K562 (cell line): ENCODE results near the gene BOD1L2. TPM values are rescaled to one million over a fixed set of nuclear protein-coding genes. Genes with fewer than 3 reads are reported as not detected.

Experiments used
- ATAC-seq: fragments of 200-7000 bp; cut with Tn5 transposase; 3 replicates; pipeline ENCODE4 v1.9.1; 2020; ENCODE audit warnings: moderate library complexity
- BruUV-seq: library from RNA; stranded (reverse); fragments of 400-500 nt; replicated peaks from 2 replicates; lab custom pipeline; 2021; lab: Mats Ljungman, UMichigan
- CTCF ChIA-PET: fragments of 300-600 bp; formaldehyde crosslinking; extraction: SDS; loops from one replicate; lab custom pipeline; 2021; ENCODE audit warnings: low intra/inter-chr PET ratio; lab: Yijun Ruan, JAX
- POLR2A ChIA-PET: fragments of 300-600, 350-650 bp; sonication (Branson Sonifier 250); formaldehyde crosslinking; extraction: SDS; loops from one replicate; lab custom pipeline; 2021; ENCODE audit warnings: antibody characterized with exemption, inconsistent platforms; lab: Yijun Ruan, JAX
- DNase-seq, 4 experiments: peaks; one replicate each; pipeline versions ENCODE4 v3.0.0 to v3.0.0-alpha.2; 2011 to 2018; ENCODE audit warnings: low spot score in 3 of 4, mixed read lengths in 3 of 4; ENCODE audit errors: extremely low read depth in 1 of 4
- FAIRE-seq: peaks from 2 replicates; lab custom pipeline; 2011; peaks lifted over from hg19 to GRCh38; lab: Jason Lieb, UNC
- H2AFZ ChIP-seq: 2 replicates; pipeline ENCODE4 v1.6.0; 2011; ENCODE audit warnings: low read depth, low read length, control low read depth, inconsistent platforms
- H3K27ac ChIP-seq: fragments of 200-600 bp; 3 replicates; pipeline ENCODE4 v1.8.0; 2011; ENCODE audit warnings: low read depth, mild to moderate bottlenecking, control low read depth, inconsistent platforms, low read length, moderate library complexity, mixed read lengths; ENCODE audit errors: extremely low read depth
- H3K27me3 ChIP-seq, 2 experiments: fragments of 300-600 bp in 1 of 2; 2 replicates in 1 of 2; 3 replicates in 1 of 2; pipeline versions ENCODE4 v1.6.0 to v1.8.0; 2011; ENCODE audit warnings: inconsistent platforms in 2 of 2, low read length in 2 of 2, mild to moderate bottlenecking in 1 of 2, mixed read lengths in 1 of 2, moderate library complexity in 1 of 2; ENCODE audit not compliant: control insufficient read depth in 2 of 2, insufficient read depth in 2 of 2
- H3K36me3 ChIP-seq: fragments of 300-600 bp; 3 replicates; pipeline ENCODE4 v1.8.0; 2011; ENCODE audit warnings: mild to moderate bottlenecking, low read length, inconsistent platforms; ENCODE audit not compliant: control insufficient read depth, insufficient read depth
- H3K4me1 ChIP-seq, 2 experiments: fragments of 200-600 bp in 1 of 2; replicated peaks in 1 of 2; 2 replicates in 1 of 2; 3 replicates in 1 of 2; pipeline versions ENCODE4 v1.5.1 to v1.8.0; 2011; ENCODE audit warnings: inconsistent platforms in 2 of 2, low read length in 2 of 2, mild to moderate bottlenecking in 1 of 2, mixed read lengths in 1 of 2, moderate library complexity in 1 of 2; ENCODE audit not compliant: control insufficient read depth in 2 of 2, insufficient read depth in 2 of 2
- H3K4me2 ChIP-seq: 2 replicates; pipeline ENCODE4 v1.6.1; 2011; ENCODE audit warnings: low read length, control low read depth, inconsistent platforms, mixed read lengths; ENCODE audit not compliant: insufficient read depth
- H3K4me3 ChIP-seq: fragments of 200-600 bp; sonication (generic), shearing (Covaris generic); 2 replicates; pipeline ENCODE4 v1.5.1; 2016; ENCODE audit warnings: control low read depth, inconsistent platforms
- H3K79me2 ChIP-seq: fragments of 200-600 bp; 3 replicates; pipeline ENCODE4 v1.8.0; 2011; ENCODE audit warnings: low read length, inconsistent platforms; ENCODE audit not compliant: control insufficient read depth, insufficient read depth
- H3K9ac ChIP-seq, 2 experiments: 2 replicates each; pipeline versions ENCODE4 v1.6.0 to v1.6.1; 2011; ENCODE audit warnings: low read depth in 2 of 2, low read length in 2 of 2, control low read depth in 1 of 2, inconsistent platforms in 1 of 2, mild to moderate bottlenecking in 1 of 2, mixed read lengths in 1 of 2; ENCODE audit not compliant: insufficient read depth in 1 of 2
- H3K9me1 ChIP-seq: one replicate; pipeline ENCODE4 v1.6.0; 2011; ENCODE audit warnings: inconsistent platforms, mild to moderate bottlenecking, low read length, moderate library complexity; ENCODE audit not compliant: control insufficient read depth, insufficient read depth
- H3K9me3 ChIP-seq: replicated peaks from 2 replicates; pipeline ENCODE4 v1.5.1; 2011; ENCODE audit warnings: low read depth, low read length, inconsistent platforms; ENCODE audit not compliant: control insufficient read depth, insufficient read depth
- H4K20me1 ChIP-seq: replicated peaks from 2 replicates; pipeline ENCODE4 v1.6.1; 2011; ENCODE audit warnings: low read length, inconsistent platforms, mixed read lengths; ENCODE audit not compliant: control insufficient read depth, insufficient read depth
- COPS2 ChIP-seq: fragments of 450-650 bp; conservative IDR thresholded peaks from 2 replicates; pipeline ENCODE4 v1.6.1; 2016; ENCODE audit warnings: mild to moderate bottlenecking, moderate library complexity
- KDM4B ChIP-seq, 2 experiments: fragments of 450-650 bp in 1 of 2; sonication (generic) in 1 of 2; IDR thresholded peaks; 2 replicates each; pipeline ENCODE4 v1.6.1; 2016 to 2017; ENCODE audit warnings: borderline replicate concordance in 2 of 2, antibody characterized with exemption in 1 of 2, low read depth in 1 of 2, mild to moderate bottlenecking in 1 of 2
- KLF13 ChIP-seq: fragments of 450-650 bp; IDR thresholded peaks from 2 replicates; pipeline ENCODE4 v1.6.1; 2016; ENCODE audit warnings: missing genetic modification characterization, low read depth, mild to moderate bottlenecking, missing compliant biosample characterization, moderate library complexity, borderline replicate concordance
- NFE2L1 ChIP-seq: fragments of 450-650 bp; IDR thresholded peaks from 2 replicates; pipeline ENCODE4 v1.6.1; 2016; ENCODE audit warnings: missing genetic modification characterization, low read depth, mild to moderate bottlenecking, missing compliant biosample characterization, moderate library complexity, borderline replicate concordance
- NFRKB ChIP-seq: fragments of 450-650 bp; IDR thresholded peaks from 2 replicates; pipeline ENCODE4 v1.6.1; 2016; ENCODE audit warnings: low read depth
- PHF21A ChIP-seq: fragments of 450-650 bp; IDR thresholded peaks from 2 replicates; pipeline ENCODE4 v1.6.1; 2017; ENCODE audit warnings: low read depth, borderline replicate concordance
- PREB ChIP-seq: sonication (generic); formaldehyde crosslinking; IDR thresholded peaks from 2 replicates; pipeline ENCODE4 v1.8.1; 2023; ENCODE audit warnings: mild to moderate bottlenecking, missing genetic modification reagents
- RBM22 ChIP-seq: fragments of 200-400 bp; formaldehyde crosslinking; IDR thresholded peaks from 2 replicates; pipeline ENCODE4 v1.6.1; 2018; ENCODE audit warnings: low read length, low read depth; ENCODE audit not compliant: poor library complexity, severe bottlenecking
- ZNF347 ChIP-seq: fragments of 450-650 bp; formaldehyde crosslinking; IDR thresholded peaks from 2 replicates; pipeline ENCODE4 v1.4.0; 2020; ENCODE audit warnings: low read depth, mild to moderate bottlenecking, moderate library complexity
- ZNF444 ChIP-seq: fragments of 250-450 bp; sonication (Bioruptor Pico); IDR thresholded peaks from 2 replicates; pipeline ENCODE4 v1.4.0; 2020; ENCODE audit warnings: mild to moderate bottlenecking, moderate library complexity
- WGBS: fragments of 100-300 bp; shearing (Covaris generic); methylation state at CpG from one replicate; pipeline ENCODE4 v1.1.6; 2016; ENCODE audit warnings: low coverage, mixed read lengths; ENCODE audit not compliant: insufficient coverage; ENCODE audit errors: missing lambda C conversion rate; 5-methylcytosine and 5-hydroxymethylcytosine counted together
- in situ Hi-C: fragments of 300-500 bp; cut with MboI; formaldehyde crosslinking; loops from 4 replicates; pipeline ENCODE4 v1.15.0; 2018; ENCODE audit warnings: inconsistent platforms, mixed read lengths
- intact Hi-C: fragments of 100-400 bp; cut with micrococcal nuclease; formaldehyde crosslinking; loops from 2 replicates; pipeline ENCODE4 v1.14.2; 2022
- polyA plus RNA-seq, 8 experiments: library from polyadenylated mRNA; depleted of rRNA in 4 of 8; stranded (reverse) in 5 of 8; unstranded in 3 of 8; fragments of >200 nt; fragmentation: Nextera tagmentation in 2 of 8; fragmentation: Illumina TruSeq in 1 of 8; extraction: Ambion mirVana in 2 of 8; extraction: Trizol in 1 of 8; gene quantifications; 2 replicates each; pipeline versions ENCODE4 v1.2.1 to v1.2.3, GENCODE V29; 2011 to 2014; ENCODE audit warnings: inconsistent platforms in 1 of 8, missing spikeins in 1 of 8
- total RNA-seq, 7 experiments: library from RNA; depleted of rRNA in 6 of 7; stranded (reverse); fragments of >200 nt in 6 of 7; fragmentation: Illumina TruSeq in 2 of 7; extraction: Trizol in 2 of 7; gene quantifications; 2 replicates each; pipeline versions ENCODE4 v1.2.1 to v1.2.3, GENCODE V29; 2011 to 2021; ENCODE audit warnings: low replicate concordance in 1 of 7
- TF ChIP-seq, protein P1 (sequence below): fragments of 250-450 bp; sonication (Bioruptor Pico); IDR thresholded peaks from 2 replicates; pipeline ENCODE4 v1.8.0; 2022; ENCODE audit warnings: inconsistent platforms, mild to moderate bottlenecking, moderate library complexity, borderline replicate concordance
- TF ChIP-seq, protein P2 (sequence below): fragments of 450-650 bp; formaldehyde crosslinking; IDR thresholded peaks from 2 replicates; pipeline ENCODE4 v1.4.0; 2020; ENCODE audit warnings: mild to moderate bottlenecking, moderate library complexity

The BOD1L2 gene
- total and polyA plus RNA-seq, 9 of the 15 experiments (the other 6 are each of a cell fraction or from before 2014, with no cell fraction given): 0.03 TPM; not detected in 8

GRCh38 chr18:57194622-57195021 is 47.7 kb downstream of the BOD1L2 start:
- Histone ChIP-seq H3K9me1 (no peaks in the 10 kb centered on the region), H3K4me2 (no peak overlapping the region), H3K36me3 (no peaks in the 10 kb centered on the region), H3K4me3 (no peak overlapping the region), H3K27ac (no peak overlapping the region), H4K20me1 (no peaks in the 10 kb centered on the region), H3K9me3 (no peaks in the 10 kb centered on the region), H3K4me1 (no peaks in the 10 kb centered on the region), H2AFZ (no peak overlapping the region), H3K9ac (no peak overlapping the region), H3K27me3 (no peaks in the 10 kb centered on the region), H3K79me2 (no peaks in the 10 kb centered on the region)
- no TSS peak for BruUV-seq
- in situ Hi-C loops (no loop called here), intact Hi-C loops (no loop called here)
- WGBS: no CpG with 5 or more reads among the region's 3 CpGs
- ATAC-seq (no peak), DNase-seq (no peak), FAIRE-seq (no peak)
- POLR2A ChIA-PET: interaction anchor here (0.6 kb wide), 1 partner anchor 26 kb away, joined by 3 read pairs; no protein-coding TSS in a partner anchor
- CTCF ChIA-PET: no interaction called here
- TF ChIP-seq RBM22 (no peak), COPS2 (no peak), KDM4B (IDR thresholded peaks at IDR 0.05; ENCODE audit: borderline replicate concordance in 2 of 2, low read depth in 1 of 2) (no peak), ZNF444 (CRISPR knock-in tag) (no peak), KLF13 (no peak), ZNF347 (CRISPR knock-in tag) (no peak), PHF21A (no peak), NFRKB (no peak), PREB (CRISPR knock-in tag) (no peak), NFE2L1 (tag) (no peak)
- TF ChIP-seq, protein P1, sequence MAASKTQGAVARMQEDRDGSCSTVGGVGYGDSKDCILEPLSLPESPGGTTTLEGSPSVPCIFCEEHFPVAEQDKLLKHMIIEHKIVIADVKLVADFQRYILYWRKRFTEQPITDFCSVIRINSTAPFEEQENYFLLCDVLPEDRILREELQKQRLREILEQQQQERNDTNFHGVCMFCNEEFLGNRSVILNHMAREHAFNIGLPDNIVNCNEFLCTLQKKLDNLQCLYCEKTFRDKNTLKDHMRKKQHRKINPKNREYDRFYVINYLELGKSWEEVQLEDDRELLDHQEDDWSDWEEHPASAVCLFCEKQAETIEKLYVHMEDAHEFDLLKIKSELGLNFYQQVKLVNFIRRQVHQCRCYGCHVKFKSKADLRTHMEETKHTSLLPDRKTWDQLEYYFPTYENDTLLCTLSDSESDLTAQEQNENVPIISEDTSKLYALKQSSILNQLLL (CRISPR knock-in tag): no peak
- TF ChIP-seq, protein P2, sequence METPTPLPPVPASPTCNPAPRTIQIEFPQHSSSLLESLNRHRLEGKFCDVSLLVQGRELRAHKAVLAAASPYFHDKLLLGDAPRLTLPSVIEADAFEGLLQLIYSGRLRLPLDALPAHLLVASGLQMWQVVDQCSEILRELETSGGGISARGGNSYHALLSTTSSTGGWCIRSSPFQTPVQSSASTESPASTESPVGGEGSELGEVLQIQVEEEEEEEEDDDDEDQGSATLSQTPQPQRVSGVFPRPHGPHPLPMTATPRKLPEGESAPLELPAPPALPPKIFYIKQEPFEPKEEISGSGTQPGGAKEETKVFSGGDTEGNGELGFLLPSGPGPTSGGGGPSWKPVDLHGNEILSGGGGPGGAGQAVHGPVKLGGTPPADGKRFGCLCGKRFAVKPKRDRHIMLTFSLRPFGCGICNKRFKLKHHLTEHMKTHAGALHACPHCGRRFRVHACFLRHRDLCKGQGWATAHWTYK (CRISPR knock-in tag): no peak
